Stomach (tissue), 4 donors: ENCODE results near the gene DICER1.

ENCODE experiments used
- POLR2AphosphoS5 ChIP-seq, 3 donors: sonication (generic); formaldehyde crosslinking; IDR thresholded peaks; one replicate each; pipeline ENCODE4 v1.6.1; 2016; ENCODE audit warnings: antibody characterized with exemption in 3 of 3
- TF ChIP-seq, protein P1 (sequence below), 7 experiments: fragments of 450-650 bp in 4 of 7; fragments of 200-600 bp in 3 of 7; sonication (generic) in 3 of 7; IDR thresholded peaks; one replicate each; pipeline ENCODE4 v1.5.1; 2016 to 2019; ENCODE audit warnings: antibody characterized with exemption in 7 of 7, control low read depth in 2 of 7, mild to moderate bottlenecking in 1 of 7

GRCh38 chr14:95149441-95149840, 7.9 kb downstream of the DICER1 start:
- no peak for TF ChIP-seq POLR2AphosphoS5 (IDR thresholded peaks at IDR 0.05)
- TF ChIP-seq, protein P1, sequence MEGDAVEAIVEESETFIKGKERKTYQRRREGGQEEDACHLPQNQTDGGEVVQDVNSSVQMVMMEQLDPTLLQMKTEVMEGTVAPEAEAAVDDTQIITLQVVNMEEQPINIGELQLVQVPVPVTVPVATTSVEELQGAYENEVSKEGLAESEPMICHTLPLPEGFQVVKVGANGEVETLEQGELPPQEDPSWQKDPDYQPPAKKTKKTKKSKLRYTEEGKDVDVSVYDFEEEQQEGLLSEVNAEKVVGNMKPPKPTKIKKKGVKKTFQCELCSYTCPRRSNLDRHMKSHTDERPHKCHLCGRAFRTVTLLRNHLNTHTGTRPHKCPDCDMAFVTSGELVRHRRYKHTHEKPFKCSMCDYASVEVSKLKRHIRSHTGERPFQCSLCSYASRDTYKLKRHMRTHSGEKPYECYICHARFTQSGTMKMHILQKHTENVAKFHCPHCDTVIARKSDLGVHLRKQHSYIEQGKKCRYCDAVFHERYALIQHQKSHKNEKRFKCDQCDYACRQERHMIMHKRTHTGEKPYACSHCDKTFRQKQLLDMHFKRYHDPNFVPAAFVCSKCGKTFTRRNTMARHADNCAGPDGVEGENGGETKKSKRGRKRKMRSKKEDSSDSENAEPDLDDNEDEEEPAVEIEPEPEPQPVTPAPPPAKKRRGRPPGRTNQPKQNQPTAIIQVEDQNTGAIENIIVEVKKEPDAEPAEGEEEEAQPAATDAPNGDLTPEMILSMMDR (IDR thresholded peaks at IDR 0.05) = no peak
